Activated CD8-positive, alpha-beta T cell treated with anti-CD3 and anti-CD28 coated beads for 36 hours (primary cell): Measurements from ENCODE around the gene PSG7. TPM values are rescaled to one million over a fixed set of nuclear protein-coding genes. Genes with fewer than 3 reads are reported as not detected.
"Not testable (repeated sequence)": the region's sequence is repeated elsewhere in the genome, so short reads cannot be mapped to it uniquely, and the experiment has no call there.

Experiments used
- ATAC-seq: fragments of 200-7000 bp; cut with Tn5 transposase; one replicate; pipeline ENCODE4 v1.10.0; 2021; ENCODE audit warnings: mild to moderate bottlenecking, moderate library complexity
- CTCF ChIA-PET: fragments of 350-600 bp; sonication (Branson Sonifier 250); formaldehyde crosslinking; loops from one replicate; lab custom pipeline; 2021; ENCODE audit warnings: antibody characterized with exemption; lab: Charles Lee
- POLR2A ChIA-PET: fragments of 350-600 bp; sonication (Branson Sonifier 250); formaldehyde crosslinking; loops from one replicate; lab custom pipeline; 2021; ENCODE audit warnings: antibody characterized with exemption; lab: Charles Lee
- DNase-seq: peaks from one replicate; pipeline ENCODE4 v3.0.0-alpha.2; 2020
- H3K27ac Mint-ChIP-seq: one replicate; pipeline ENCODE4 v1.8.0; 2021; ENCODE audit warnings: mild to moderate bottlenecking, mixed read lengths
- H3K27me3 Mint-ChIP-seq: one replicate; pipeline ENCODE4 v1.8.0; 2021; ENCODE audit warnings: mixed read lengths
- H3K36me3 Mint-ChIP-seq: one replicate; pipeline ENCODE4 v1.8.0; 2021; ENCODE audit warnings: low read depth, mixed read lengths
- H3K4me1 Mint-ChIP-seq: one replicate; pipeline ENCODE4 v1.8.0; 2021; ENCODE audit warnings: low read depth, mixed read lengths
- H3K4me3 Mint-ChIP-seq: one replicate; pipeline ENCODE4 v1.8.0; 2021; ENCODE audit warnings: mild to moderate bottlenecking, moderate library complexity, mixed read lengths
- H3K9me3 Mint-ChIP-seq: one replicate; pipeline ENCODE4 v1.8.0; 2021; ENCODE audit warnings: mixed read lengths
- intact Hi-C: fragments of 100-400 bp; cut with micrococcal nuclease; formaldehyde crosslinking; loops from one replicate; pipeline ENCODE4 v1.10.0; 2022
- total RNA-seq, 2 experiments: library from RNA; stranded (reverse); gene quantifications; one replicate each; pipeline ENCODE4 v1.2.3, GENCODE V29; 2021
- TF ChIP-seq, protein P1 (sequence below): fragments of 200-600 bp; IDR thresholded peaks from one replicate; pipeline ENCODE4 v1.8.0; 2022; ENCODE audit warnings: antibody characterized with exemption, mild to moderate bottlenecking

Gene PSG7
- not detected for total RNA-seq

DNA sequence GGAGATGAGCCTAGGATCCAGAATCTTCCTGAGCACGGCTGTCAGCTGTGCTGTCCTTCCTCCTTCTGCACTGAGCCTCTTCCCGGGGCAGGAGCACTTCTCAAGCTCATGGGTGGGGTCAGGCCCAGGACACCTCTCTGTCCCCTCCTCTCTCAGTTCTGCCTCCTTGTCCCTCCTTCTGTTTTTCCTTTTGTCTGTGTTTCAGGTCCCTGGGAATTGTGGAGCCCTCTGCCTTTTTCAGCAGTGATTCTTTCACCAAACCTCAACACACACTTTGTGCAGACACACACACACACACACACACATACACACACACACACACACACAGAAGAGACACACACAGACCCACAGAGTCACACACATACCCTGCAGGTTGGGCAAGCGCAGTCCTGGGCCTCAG, at the start of gene PSG7:
PSG7 (minus strand) TSS at position 101 of the 400 bp plus-strand sequence. CDS start 131 bp downstream, outside the sequence.
- DNase-seq, POLR2A ChIA-PET, H3K36me3 Mint-ChIP-seq, H3K9me3 Mint-ChIP-seq, H3K27me3 Mint-ChIP-seq, H3K4me1 Mint-ChIP-seq, H3K27ac Mint-ChIP-seq, H3K4me3 Mint-ChIP-seq, CTCF ChIA-PET, ATAC-seq, intact Hi-C loops: not testable (repeated sequence)

DNA sequence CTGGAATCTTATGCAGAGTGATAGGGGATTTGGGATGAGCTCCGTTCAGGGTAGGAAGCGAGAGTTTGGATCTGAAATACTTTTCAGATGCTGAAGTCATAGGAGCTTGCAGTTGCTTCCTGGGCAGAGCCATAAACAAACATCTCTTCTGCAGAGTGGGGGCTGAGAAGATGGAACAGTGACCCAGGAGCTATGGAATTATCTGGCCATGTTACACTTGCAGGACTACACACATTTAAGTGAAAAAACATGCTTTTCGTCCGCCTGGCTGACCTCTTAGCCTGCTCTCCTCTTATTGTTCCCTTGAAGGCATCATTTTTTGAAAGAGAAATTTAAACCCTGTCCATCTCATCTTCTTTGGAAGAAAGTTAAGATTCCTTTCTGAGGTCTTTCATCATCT, 48.6 kb upstream of the PSG7 start:
- POLR2A ChIA-PET, result no interaction called here
- TF ChIP-seq, protein P1, sequence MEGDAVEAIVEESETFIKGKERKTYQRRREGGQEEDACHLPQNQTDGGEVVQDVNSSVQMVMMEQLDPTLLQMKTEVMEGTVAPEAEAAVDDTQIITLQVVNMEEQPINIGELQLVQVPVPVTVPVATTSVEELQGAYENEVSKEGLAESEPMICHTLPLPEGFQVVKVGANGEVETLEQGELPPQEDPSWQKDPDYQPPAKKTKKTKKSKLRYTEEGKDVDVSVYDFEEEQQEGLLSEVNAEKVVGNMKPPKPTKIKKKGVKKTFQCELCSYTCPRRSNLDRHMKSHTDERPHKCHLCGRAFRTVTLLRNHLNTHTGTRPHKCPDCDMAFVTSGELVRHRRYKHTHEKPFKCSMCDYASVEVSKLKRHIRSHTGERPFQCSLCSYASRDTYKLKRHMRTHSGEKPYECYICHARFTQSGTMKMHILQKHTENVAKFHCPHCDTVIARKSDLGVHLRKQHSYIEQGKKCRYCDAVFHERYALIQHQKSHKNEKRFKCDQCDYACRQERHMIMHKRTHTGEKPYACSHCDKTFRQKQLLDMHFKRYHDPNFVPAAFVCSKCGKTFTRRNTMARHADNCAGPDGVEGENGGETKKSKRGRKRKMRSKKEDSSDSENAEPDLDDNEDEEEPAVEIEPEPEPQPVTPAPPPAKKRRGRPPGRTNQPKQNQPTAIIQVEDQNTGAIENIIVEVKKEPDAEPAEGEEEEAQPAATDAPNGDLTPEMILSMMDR, result no peak

DNA sequence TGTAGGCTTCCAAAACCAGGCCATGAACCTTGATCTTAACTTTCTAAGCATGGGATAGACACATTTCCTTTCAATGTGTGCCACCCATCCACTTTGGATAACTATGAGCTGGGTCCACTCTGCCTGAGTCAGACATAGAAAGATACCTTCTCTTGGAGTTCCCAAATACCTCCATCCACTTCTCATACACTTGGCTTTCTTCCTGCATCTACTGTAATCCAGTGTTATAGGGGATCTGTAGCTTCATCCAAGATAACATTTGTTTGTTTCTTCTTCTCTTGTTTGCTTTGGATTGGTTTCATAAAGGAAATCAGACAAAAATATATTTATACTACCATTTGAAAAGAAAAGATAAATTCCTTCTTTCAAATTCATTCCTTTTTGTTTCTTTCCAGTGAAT, 45.1 kb upstream of the PSG7 start:
- intact Hi-C loops, ATAC-seq, POLR2A ChIA-PET, H3K27ac Mint-ChIP-seq, DNase-seq, H3K9me3 Mint-ChIP-seq, CTCF ChIA-PET, H3K36me3 Mint-ChIP-seq, H3K4me3 Mint-ChIP-seq, H3K4me1 Mint-ChIP-seq: not testable (repeated sequence)
- H3K27me3 Mint-ChIP-seq, result peaks cover 17% of the 10 kb centered on the region

More for the DNA sequence above, 48.6 kb upstream of the PSG7 start:
- no peaks in the 10 kb centered on the region for H3K4me1 Mint-ChIP-seq
- CTCF ChIA-PET, result no interaction called here
- peaks cover 28% of the 10 kb centered on the region for H3K27me3 Mint-ChIP-seq
- ATAC-seq (no peak), DNase-seq (no peak)
- H3K4me3 Mint-ChIP-seq, result no peak overlapping the region
- H3K9me3 Mint-ChIP-seq, result peaks cover under 1% of the 10 kb centered on the region
- no peak overlapping the region for H3K27ac Mint-ChIP-seq
- intact Hi-C loops, result no loop called here
- no peaks in the 10 kb centered on the region for H3K36me3 Mint-ChIP-seq

DNA sequence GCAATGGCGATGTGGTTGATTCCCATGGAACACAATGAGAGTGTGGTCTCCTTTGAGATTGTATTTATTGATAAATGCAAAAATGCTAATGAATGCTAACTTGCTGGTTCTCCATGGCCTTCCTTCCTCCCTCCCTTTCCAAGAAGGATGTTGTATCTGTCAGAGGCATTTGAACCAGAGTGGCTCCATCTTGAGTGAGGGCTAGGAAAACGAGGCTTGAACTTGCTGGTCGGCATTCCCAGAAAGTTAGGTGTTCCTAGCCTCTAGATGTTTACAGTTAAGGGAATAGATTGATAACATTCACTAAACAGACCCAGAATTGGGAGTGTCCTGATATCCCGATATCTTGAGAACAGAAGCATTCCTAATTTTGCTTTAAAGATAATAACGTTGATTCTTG, 34.4 kb upstream of the PSG7 start:
- POLR2A ChIA-PET, DNase-seq, H3K27ac Mint-ChIP-seq, H3K36me3 Mint-ChIP-seq, H3K27me3 Mint-ChIP-seq, ATAC-seq, intact Hi-C loops, CTCF ChIA-PET, H3K4me3 Mint-ChIP-seq, H3K9me3 Mint-ChIP-seq, H3K4me1 Mint-ChIP-seq: not testable (repeated sequence)

DNA sequence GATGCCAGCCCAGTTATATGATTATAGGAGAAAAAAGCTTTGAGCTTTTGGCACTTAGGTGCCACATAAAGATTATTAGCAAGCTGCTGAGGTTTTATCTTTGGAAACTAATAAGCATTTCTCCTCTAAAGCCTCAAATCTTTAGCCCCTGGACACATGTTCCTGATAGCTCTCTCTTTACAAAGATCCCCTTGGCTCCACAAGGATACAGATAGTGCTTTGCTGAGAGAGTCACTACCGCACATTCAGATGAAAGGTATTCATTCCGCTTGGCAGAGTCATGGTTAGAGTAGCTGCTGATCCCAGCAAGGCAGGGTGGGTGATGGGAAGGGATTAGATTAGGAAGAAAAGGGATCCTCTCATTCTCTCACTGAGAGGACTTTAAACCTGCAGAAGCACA, 28.2 kb upstream of the PSG7 start:
- Mint-ChIP-seq H3K27ac (no peak overlapping the region), H3K4me1 (no peaks in the 10 kb centered on the region), H3K4me3 (no peak overlapping the region), H3K9me3 (no peaks in the 10 kb centered on the region), H3K27me3 (peaks cover 8% of the 10 kb centered on the region), H3K36me3 (no peaks in the 10 kb centered on the region)
- DNase-seq (no peak), ATAC-seq (no peak)
- TF ChIP-seq, protein P1, result no peak
- intact Hi-C loops, result no loop called here
- POLR2A ChIA-PET, result no interaction called here
- CTCF ChIA-PET, result no interaction called here

DNA sequence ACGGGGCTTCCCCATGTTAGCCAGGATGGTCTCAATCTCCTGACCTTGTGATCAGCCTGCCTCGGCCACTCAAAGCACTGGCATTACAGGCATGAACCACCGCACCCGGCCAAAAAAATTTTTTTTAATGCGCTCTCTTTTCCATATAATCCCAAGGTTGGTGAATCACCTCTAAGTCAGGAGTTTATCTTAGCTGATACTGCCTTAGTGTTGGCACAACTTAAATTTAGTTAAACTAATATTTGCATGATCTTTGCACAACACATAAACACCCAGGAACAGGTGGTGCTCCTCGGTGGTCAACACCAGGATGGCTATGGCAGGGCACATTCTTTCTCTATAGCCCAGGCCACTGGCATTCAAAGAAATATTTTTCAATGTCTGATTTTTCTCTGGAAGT, 24.1 kb upstream of the PSG7 start:
- ChIA-PET CTCF (no interaction called here), POLR2A (no interaction called here)
- intact Hi-C loops, result no loop called here

DNA sequence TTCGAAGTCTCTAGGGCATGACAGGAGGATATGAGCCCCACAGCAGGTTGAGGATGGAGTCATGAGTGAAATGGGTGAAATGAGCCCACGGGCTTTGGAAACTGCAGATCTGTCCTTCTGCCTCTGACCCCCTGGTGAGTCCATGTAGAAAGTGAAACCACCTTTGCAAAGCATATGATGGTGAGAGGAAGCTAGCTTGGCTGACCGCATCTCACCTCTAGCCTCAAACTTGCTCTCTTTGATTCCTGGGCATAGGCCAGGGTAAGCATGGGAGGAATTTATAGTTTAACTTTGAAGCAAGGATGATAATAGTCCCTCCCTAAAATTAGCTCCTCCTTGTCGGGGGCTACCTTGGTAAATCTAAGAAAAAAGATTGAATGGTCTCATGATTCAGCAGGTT, 15.1 kb upstream of the PSG7 start:
- H3K4me1 Mint-ChIP-seq, H3K27ac Mint-ChIP-seq, H3K9me3 Mint-ChIP-seq, DNase-seq, H3K36me3 Mint-ChIP-seq, ATAC-seq, POLR2A ChIA-PET, CTCF ChIA-PET, H3K4me3 Mint-ChIP-seq, intact Hi-C loops: not testable (repeated sequence)
- H3K27me3 Mint-ChIP-seq, result peaks cover 11% of the 10 kb centered on the region

More for the DNA sequence above, 24.1 kb upstream of the PSG7 start:
- Mint-ChIP-seq H3K9me3 (peaks cover 4% of the 10 kb centered on the region), H3K4me3 (no peak overlapping the region), H3K4me1 (no peaks in the 10 kb centered on the region), H3K27ac (no peak overlapping the region), H3K27me3 (peaks cover 14% of the 10 kb centered on the region), H3K36me3 (no peaks in the 10 kb centered on the region)
- DNase-seq (no peak), ATAC-seq (no peak)
- TF ChIP-seq, protein P1, result no peak

DNA sequence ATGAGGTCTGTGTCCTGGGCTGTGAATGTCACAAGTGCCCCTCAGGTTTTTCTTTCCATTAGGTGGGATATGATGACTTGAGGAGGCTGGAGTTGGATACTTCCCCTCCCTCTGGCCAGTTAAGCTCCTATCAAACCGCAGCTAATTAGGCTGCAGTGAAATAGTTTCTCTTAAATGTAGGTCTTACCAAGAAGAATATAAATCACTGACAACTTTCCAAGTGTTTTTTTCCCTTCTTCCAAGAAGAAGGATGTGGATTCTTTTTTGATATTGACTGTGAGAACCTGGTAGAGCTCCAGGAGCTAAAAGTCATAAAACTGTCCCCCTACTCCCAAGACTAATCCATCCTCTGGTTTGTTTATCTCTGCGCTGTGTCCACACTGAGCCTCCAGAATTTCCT, 14.5 kb upstream of the PSG7 start:
- CTCF ChIA-PET, H3K4me1 Mint-ChIP-seq, ATAC-seq, intact Hi-C loops, H3K9me3 Mint-ChIP-seq, DNase-seq, H3K27ac Mint-ChIP-seq, POLR2A ChIA-PET, H3K36me3 Mint-ChIP-seq, H3K4me3 Mint-ChIP-seq: not testable (repeated sequence)
- peaks cover 10% of the 10 kb centered on the region for H3K27me3 Mint-ChIP-seq
